PFSK-1 (cell line): Measurements from ENCODE around the gene STAMBPL1.

ENCODE experiments used
- FOXP2 ChIP-seq: optimal IDR thresholded peaks from 2 replicates; pipeline ENCODE3; 2011; ENCODE audit warnings: borderline replicate concordance, control low read depth, inconsistent platforms; ENCODE audit not compliant: insufficient read depth; ENCODE audit errors: extremely low read length, extremely low read depth
- POLR2AphosphoS5 ChIP-seq: IDR thresholded peaks from 2 replicates; pipeline ENCODE4 v1.6.1; 2012; ENCODE audit warnings: low read depth, mild to moderate bottlenecking, control low read depth, low read length, moderate library complexity
- REST ChIP-seq, 2 experiments: IDR thresholded peaks; 2 replicates each; pipeline versions ENCODE4 v1.6.1 to v1.8.0; 2011 to 2012; ENCODE audit warnings: low read depth in 2 of 2, low read length in 2 of 2, control low read depth in 1 of 2, inconsistent platforms in 1 of 2, mild to moderate bottlenecking in 1 of 2, moderate library complexity in 1 of 2; ENCODE audit not compliant: insufficient read depth in 1 of 2
- SIN3A ChIP-seq: IDR thresholded peaks from 2 replicates; pipeline ENCODE4 v1.6.1; 2012; ENCODE audit warnings: mild to moderate bottlenecking, low read length, moderate library complexity, borderline replicate concordance; ENCODE audit not compliant: insufficient read depth
- TAF1 ChIP-seq: IDR thresholded peaks from 2 replicates; pipeline ENCODE4 v1.6.1; 2012; ENCODE audit warnings: low read length, control low read depth, borderline replicate concordance; ENCODE audit not compliant: insufficient read depth

Gene STAMBPL1

GRCh38 chr10:88963318-88963717, 83.3 kb downstream of the STAMBPL1 start:
- no peak for TF ChIP-seq TAF1
- no peak for TF ChIP-seq SIN3A
- no peak for TF ChIP-seq POLR2AphosphoS5
- no peak for TF ChIP-seq REST (IDR thresholded peaks at IDR 0.05; ENCODE audit: insufficient read depth in 1 of 2, low read depth in 2 of 2, low read length in 2 of 2)

DNA sequence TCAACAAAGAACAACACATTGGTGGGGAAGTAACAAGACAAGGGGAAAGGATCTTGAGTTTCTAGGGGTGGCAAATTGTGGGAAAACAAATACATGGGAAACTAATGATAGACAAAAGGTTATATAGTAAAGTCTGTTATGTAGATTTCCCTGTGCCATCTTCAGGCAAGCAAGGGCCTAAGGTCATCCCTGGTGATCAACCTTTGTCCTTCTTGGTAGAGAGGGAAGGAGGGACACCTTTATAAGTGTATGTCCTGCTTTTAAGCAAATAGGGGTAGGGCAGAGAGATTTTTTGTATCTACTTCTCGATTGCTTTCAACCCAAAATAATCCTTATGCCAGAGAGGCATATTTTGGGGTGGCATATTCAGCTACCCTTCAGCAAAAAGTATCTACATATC, 84.3 kb downstream of the STAMBPL1 start:
- no peak for TF ChIP-seq FOXP2
- TF ChIP-seq POLR2AphosphoS5 = no peak
- TF ChIP-seq REST (IDR thresholded peaks at IDR 0.05; ENCODE audit: insufficient read depth in 1 of 2, low read depth in 2 of 2, low read length in 2 of 2) = no peak
- no peak for TF ChIP-seq TAF1
- TF ChIP-seq SIN3A = no peak

DNA sequence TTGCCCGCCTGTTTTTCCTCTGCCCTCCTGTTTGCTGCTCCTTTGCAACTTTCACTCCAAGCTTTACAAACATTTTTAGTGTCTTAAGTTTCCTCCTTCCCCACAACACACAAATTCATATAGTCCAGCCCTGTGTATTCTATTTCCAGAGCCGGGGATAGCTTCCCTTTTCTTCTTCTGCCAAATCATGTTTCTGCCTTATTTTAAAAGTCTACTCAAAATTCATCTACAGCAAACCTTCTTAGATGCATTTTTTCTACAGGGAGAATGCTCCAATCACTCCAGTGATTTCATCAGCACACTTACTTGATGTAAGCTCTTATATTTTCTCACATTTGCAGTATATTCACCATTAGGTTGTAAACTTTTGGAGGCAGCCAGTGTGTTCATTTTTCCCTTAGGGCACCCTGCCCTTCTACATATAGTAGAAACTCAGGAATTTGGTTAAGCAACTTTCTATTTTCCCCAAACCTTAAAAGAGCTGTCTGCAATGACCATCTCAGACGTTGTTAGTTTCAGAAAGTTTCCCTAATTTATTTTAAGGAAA, 84.9 kb downstream of the STAMBPL1 start:
- no peak for TF ChIP-seq POLR2AphosphoS5
- no peak for TF ChIP-seq SIN3A
- no peak for TF ChIP-seq FOXP2

DNA sequence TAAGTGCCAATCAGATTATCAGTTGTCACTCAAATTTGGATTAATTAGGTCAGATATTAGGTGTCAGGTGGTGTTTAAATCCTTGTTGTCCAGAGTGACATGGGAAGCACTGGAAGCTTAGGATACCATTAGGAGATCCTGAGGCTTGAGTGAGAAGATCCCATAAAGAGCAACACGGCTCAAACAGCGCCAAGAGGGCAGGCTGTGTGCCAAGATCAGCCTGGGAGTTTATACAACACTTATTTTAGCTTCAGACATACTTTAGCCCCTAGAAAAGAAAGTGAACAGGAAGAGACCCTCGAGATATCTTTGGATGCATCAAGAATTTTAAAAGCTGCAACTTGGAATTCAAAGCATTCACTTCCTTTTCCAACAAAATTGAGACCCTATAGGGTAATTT, 86.8 kb downstream of the STAMBPL1 start:
- TF ChIP-seq REST (IDR thresholded peaks at IDR 0.05; ENCODE audit: insufficient read depth in 1 of 2, low read depth in 2 of 2, low read length in 2 of 2) (no peak), FOXP2 (no peak), POLR2AphosphoS5 (no peak), SIN3A (no peak), TAF1 (no peak)

DNA sequence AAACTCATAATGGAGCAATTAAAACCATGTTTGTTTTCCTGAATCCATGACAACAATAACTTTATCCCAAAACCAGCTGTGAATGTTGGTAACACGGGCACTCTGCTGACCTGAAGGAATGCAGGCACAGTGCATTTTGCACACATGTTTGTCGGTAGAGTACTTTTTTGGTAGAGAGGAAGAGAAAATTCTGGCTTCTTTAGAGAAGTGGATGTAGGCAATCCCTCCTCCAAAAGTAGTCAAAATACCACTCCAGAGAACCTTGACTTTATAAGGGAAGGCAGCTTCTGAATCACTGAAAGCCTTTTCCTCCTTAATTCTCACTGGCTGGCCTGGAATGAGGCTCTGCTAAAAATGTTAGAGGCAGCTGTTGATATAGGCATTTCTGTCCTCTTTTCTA, 88.3 kb downstream of the STAMBPL1 start:
- TF ChIP-seq TAF1 = no peak
- no peak for TF ChIP-seq POLR2AphosphoS5
- no peak for TF ChIP-seq SIN3A
- no peak for TF ChIP-seq REST (IDR thresholded peaks at IDR 0.05; ENCODE audit: insufficient read depth in 1 of 2, low read depth in 2 of 2, low read length in 2 of 2)
- no peak for TF ChIP-seq FOXP2
